HG03139 (cell line): ENCODE results near the gene HNRNPH2.
A peak's percentile ranks its signal among the peaks of the same experiment; 100 is the strongest.

Experiments used
- ATAC-seq: cut with Tn5 transposase; IDR thresholded peaks from one replicate; pipeline ENCODE4 v1.9.1; 2021; ENCODE audit not compliant: unreplicated experiment

The HNRNPH2 gene

GRCh38 chrX:101394372-101394771 lies 13.7 kb upstream of the HNRNPH2 start:
- no peak for ATAC-seq

GRCh38 chrX:101395789-101396188 lies 12.2 kb upstream of the HNRNPH2 start:
- no peak for ATAC-seq

- no peak for ATAC-seq
Observed at GRCh38 chrX:101397779-101398178, 10.2 kb upstream of the HNRNPH2 start.

GRCh38 chrX:101398694-101399093 lies 9.3 kb upstream of the HNRNPH2 start:
- no peak for ATAC-seq

GRCh38 chrX:101399825-101400224 lies 8.2 kb upstream of the HNRNPH2 start:
- ATAC-seq: no peak

GRCh38 chrX:101407167-101407747 lies 765 bp upstream of the HNRNPH2 start:
- no peak for ATAC-seq

GRCh38 chrX:101408532-101408841 lies 465 bp downstream of the HNRNPH2 start:
- no peak for ATAC-seq

GRCh38 chrX:101409043-101409442 lies 1.0 kb downstream of the HNRNPH2 start:
- no peak for ATAC-seq

GRCh38 chrX:101410461-101410860 lies 2.4 kb downstream of the HNRNPH2 start:
- no peak for ATAC-seq

- no peak for ATAC-seq
Observed at GRCh38 chrX:101411984-101412383, 4.0 kb downstream of the HNRNPH2 start.

GRCh38 chrX:101415180-101416145 lies 7.4 kb downstream of the HNRNPH2 start:
- peak; percentile 48 for ATAC-seq

- ATAC-seq: no peak
Observed at GRCh38 chrX:101416691-101417090, 8.7 kb downstream of the HNRNPH2 start.

GRCh38 chrX:101417190-101417589 lies 9.2 kb downstream of the HNRNPH2 start:
- no peak for ATAC-seq

- ATAC-seq: peak; percentile 49
Observed at GRCh38 chrX:101417981-101418841, 10.2 kb downstream of the HNRNPH2 start.

- ATAC-seq: no peak
Observed at GRCh38 chrX:101419489-101419888, 11.5 kb downstream of the HNRNPH2 start.

- no peak for ATAC-seq
Observed at GRCh38 chrX:101427954-101428353, 19.9 kb downstream of the HNRNPH2 start.

- ATAC-seq: peak; percentile 26
Observed at GRCh38 chrX:101429934-101430333, 21.9 kb downstream of the HNRNPH2 start.

GRCh38 chrX:101430457-101431078 lies 22.5 kb downstream of the HNRNPH2 start:
- peak; percentile 96 for ATAC-seq

GRCh38 chrX:101442085-101442484 lies 34.1 kb downstream of the HNRNPH2 start:
- no peak for ATAC-seq

- ATAC-seq: no peak
Observed at GRCh38 chrX:101449279-101449678, 41.3 kb downstream of the HNRNPH2 start.

GRCh38 chrX:101450085-101450484 lies 42.1 kb downstream of the HNRNPH2 start:
- ATAC-seq: no peak
